ENCODE results near the gene CDC42SE2. TPM values are rescaled to one million over a fixed set of nuclear protein-coding genes. Genes with fewer than 3 reads are reported as not detected.

The CDC42SE2 gene
- total and polyA plus RNA-seq, 2 experiments from 2014 or later: 24.2 to 36.2 TPM

- Histone ChIP-seq H3K36me3 (ENCODE audit: insufficient read depth) (no peaks in the 10 kb centered on the region), H3K4me3 (no peak overlapping the region), H3K27ac (ENCODE audit: low read depth) (no peak overlapping the region), H3K4me1 (ENCODE audit: insufficient read depth) (peaks cover 6% of the 10 kb centered on the region; the same call in 1 of the 2 replicates), H4K20me1 (replicated peaks; ENCODE audit: insufficient read depth) (peaks cover 6% of the 10 kb centered on the region; the same call in 1 of the 2 replicates), H3K9me2 (ENCODE audit: insufficient read depth) (no peaks in the 10 kb centered on the region), H3K4me2 (no peak overlapping the region), H2AFZ (no peak overlapping the region), H3F3A (replicated peaks; ENCODE audit: low read depth) (no peaks in the 10 kb centered on the region), H3K79me2 (replicated peaks; ENCODE audit: insufficient read depth) (peaks cover 60% of the 10 kb centered on the region), H3K27me3 (ENCODE audit: insufficient read depth) (no peaks in the 10 kb centered on the region)
- Mint-ChIP-seq H3K27ac (no peak overlapping the region), H3K4me3 (no peak overlapping the region), H3K4me1 (peaks cover 14% of the 10 kb centered on the region; the same call in 2 of the 3 replicates), H3K36me3 (ENCODE audit: low read depth) (no peaks in the 10 kb centered on the region), H3K9me3 (no peaks in the 10 kb centered on the region), H3K27me3 (ENCODE audit: insufficient read depth, low read depth, poor library complexity) (no peaks in the 10 kb centered on the region)
- ATAC-seq (no peak), DNase-seq (ENCODE audit: low spot score) (no peak)
- TF ChIP-seq STAT1 (IDR thresholded peaks at IDR 0.05; ENCODE audit: unreplicated experiment) (no peak), POLR2AphosphoS5 (IDR thresholded peaks at IDR 0.05; ENCODE audit: low read depth) (no peak), ZNF114 (CRISPR knock-in tag; IDR thresholded peaks at IDR 0.05) (no peak), CREB1 (CRISPR knock-in tag; IDR thresholded peaks at IDR 0.05; ENCODE audit: low read depth) (no peak), EZH2 (IDR thresholded peaks at IDR 0.05; ENCODE audit: low read depth, unreplicated experiment) (no peak)
- TF ChIP-seq, protein P1, sequence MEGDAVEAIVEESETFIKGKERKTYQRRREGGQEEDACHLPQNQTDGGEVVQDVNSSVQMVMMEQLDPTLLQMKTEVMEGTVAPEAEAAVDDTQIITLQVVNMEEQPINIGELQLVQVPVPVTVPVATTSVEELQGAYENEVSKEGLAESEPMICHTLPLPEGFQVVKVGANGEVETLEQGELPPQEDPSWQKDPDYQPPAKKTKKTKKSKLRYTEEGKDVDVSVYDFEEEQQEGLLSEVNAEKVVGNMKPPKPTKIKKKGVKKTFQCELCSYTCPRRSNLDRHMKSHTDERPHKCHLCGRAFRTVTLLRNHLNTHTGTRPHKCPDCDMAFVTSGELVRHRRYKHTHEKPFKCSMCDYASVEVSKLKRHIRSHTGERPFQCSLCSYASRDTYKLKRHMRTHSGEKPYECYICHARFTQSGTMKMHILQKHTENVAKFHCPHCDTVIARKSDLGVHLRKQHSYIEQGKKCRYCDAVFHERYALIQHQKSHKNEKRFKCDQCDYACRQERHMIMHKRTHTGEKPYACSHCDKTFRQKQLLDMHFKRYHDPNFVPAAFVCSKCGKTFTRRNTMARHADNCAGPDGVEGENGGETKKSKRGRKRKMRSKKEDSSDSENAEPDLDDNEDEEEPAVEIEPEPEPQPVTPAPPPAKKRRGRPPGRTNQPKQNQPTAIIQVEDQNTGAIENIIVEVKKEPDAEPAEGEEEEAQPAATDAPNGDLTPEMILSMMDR (conservative IDR thresholded peaks at IDR 0.05; ENCODE audit: low read depth in 2 of 2): no peak
These were observed 2.7 kb downstream of the CDC42SE2 start for GRCh38 chr5:131266370-131267060.

- Histone ChIP-seq H3K4me1 (ENCODE audit: insufficient read depth) (peaks cover 8% of the 10 kb centered on the region; the same call in 1 of the 2 replicates), H3K27ac (ENCODE audit: low read depth) (no peak overlapping the region), H3K36me3 (ENCODE audit: insufficient read depth) (no peaks in the 10 kb centered on the region), H3K79me2 (replicated peaks; ENCODE audit: insufficient read depth) (peaks cover 73% of the 10 kb centered on the region), H4K20me1 (replicated peaks; ENCODE audit: insufficient read depth) (peaks cover 6% of the 10 kb centered on the region; the same call in 1 of the 2 replicates), H2AFZ (no peak overlapping the region), H3K9me2 (ENCODE audit: insufficient read depth) (no peaks in the 10 kb centered on the region), H3F3A (replicated peaks; ENCODE audit: low read depth) (no peaks in the 10 kb centered on the region), H3K4me3 (no peak overlapping the region), H3K4me2 (no peak overlapping the region), H3K27me3 (ENCODE audit: insufficient read depth) (no peaks in the 10 kb centered on the region)
- Mint-ChIP-seq H3K9me3 (no peaks in the 10 kb centered on the region), H3K27ac (no peak overlapping the region), H3K4me3 (no peak overlapping the region), H3K27me3 (ENCODE audit: insufficient read depth, low read depth, poor library complexity) (no peaks in the 10 kb centered on the region), H3K4me1 (peaks cover 20% of the 10 kb centered on the region), H3K36me3 (ENCODE audit: low read depth) (no peaks in the 10 kb centered on the region)
- ATAC-seq (no peak), DNase-seq (ENCODE audit: low spot score) (no peak)
- TF ChIP-seq CREB1 (CRISPR knock-in tag; IDR thresholded peaks at IDR 0.05; ENCODE audit: low read depth): no peak
- TF ChIP-seq, protein P2, sequence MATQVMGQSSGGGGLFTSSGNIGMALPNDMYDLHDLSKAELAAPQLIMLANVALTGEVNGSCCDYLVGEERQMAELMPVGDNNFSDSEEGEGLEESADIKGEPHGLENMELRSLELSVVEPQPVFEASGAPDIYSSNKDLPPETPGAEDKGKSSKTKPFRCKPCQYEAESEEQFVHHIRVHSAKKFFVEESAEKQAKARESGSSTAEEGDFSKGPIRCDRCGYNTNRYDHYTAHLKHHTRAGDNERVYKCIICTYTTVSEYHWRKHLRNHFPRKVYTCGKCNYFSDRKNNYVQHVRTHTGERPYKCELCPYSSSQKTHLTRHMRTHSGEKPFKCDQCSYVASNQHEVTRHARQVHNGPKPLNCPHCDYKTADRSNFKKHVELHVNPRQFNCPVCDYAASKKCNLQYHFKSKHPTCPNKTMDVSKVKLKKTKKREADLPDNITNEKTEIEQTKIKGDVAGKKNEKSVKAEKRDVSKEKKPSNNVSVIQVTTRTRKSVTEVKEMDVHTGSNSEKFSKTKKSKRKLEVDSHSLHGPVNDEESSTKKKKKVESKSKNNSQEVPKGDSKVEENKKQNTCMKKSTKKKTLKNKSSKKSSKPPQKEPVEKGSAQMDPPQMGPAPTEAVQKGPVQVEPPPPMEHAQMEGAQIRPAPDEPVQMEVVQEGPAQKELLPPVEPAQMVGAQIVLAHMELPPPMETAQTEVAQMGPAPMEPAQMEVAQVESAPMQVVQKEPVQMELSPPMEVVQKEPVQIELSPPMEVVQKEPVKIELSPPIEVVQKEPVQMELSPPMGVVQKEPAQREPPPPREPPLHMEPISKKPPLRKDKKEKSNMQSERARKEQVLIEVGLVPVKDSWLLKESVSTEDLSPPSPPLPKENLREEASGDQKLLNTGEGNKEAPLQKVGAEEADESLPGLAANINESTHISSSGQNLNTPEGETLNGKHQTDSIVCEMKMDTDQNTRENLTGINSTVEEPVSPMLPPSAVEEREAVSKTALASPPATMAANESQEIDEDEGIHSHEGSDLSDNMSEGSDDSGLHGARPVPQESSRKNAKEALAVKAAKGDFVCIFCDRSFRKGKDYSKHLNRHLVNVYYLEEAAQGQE (IDR thresholded peaks at IDR 0.05; ENCODE audit: unreplicated experiment): no peak
- TF ChIP-seq, protein P1 (conservative IDR thresholded peaks at IDR 0.05; ENCODE audit: low read depth in 2 of 2): no peak
- TF ChIP-seq ZNF114 (CRISPR knock-in tag; IDR thresholded peaks at IDR 0.05): no peak
- TF ChIP-seq EZH2 (IDR thresholded peaks at IDR 0.05; ENCODE audit: low read depth, unreplicated experiment): no peak
- TF ChIP-seq POLR2AphosphoS5 (IDR thresholded peaks at IDR 0.05; ENCODE audit: low read depth): no peak
- TF ChIP-seq STAT1 (IDR thresholded peaks at IDR 0.05; ENCODE audit: unreplicated experiment): no peak
- no peak for TF ChIP-seq JUNB (IDR thresholded peaks at IDR 0.05; ENCODE audit: unreplicated experiment)
- no peak for TF ChIP-seq NANOG (IDR thresholded peaks at IDR 0.05; ENCODE audit: borderline replicate concordance)
- TF ChIP-seq, protein P3, sequence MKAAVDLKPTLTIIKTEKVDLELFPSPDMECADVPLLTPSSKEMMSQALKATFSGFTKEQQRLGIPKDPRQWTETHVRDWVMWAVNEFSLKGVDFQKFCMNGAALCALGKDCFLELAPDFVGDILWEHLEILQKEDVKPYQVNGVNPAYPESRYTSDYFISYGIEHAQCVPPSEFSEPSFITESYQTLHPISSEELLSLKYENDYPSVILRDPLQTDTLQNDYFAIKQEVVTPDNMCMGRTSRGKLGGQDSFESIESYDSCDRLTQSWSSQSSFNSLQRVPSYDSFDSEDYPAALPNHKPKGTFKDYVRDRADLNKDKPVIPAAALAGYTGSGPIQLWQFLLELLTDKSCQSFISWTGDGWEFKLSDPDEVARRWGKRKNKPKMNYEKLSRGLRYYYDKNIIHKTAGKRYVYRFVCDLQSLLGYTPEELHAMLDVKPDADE (IDR thresholded peaks at IDR 0.05): no peak
- no peak for TF ChIP-seq EZH2phosphoT487 (IDR thresholded peaks at IDR 0.05; ENCODE audit: unreplicated experiment)
- TF ChIP-seq ZNF331 (CRISPR knock-in tag; IDR thresholded peaks at IDR 0.05; ENCODE audit: low read depth): no peak
These were observed 5.0 kb downstream of the CDC42SE2 start for GRCh38 chr5:131268758-131269370.
